K562 (cell line): Measurements from ENCODE around the gene TSPYL6. TPM values are rescaled to one million over a fixed set of nuclear protein-coding genes. Genes with fewer than 3 reads are reported as not detected.

Source experiments
- ATAC-seq: fragments of 200-7000 bp; cut with Tn5 transposase; 3 replicates; pipeline ENCODE4 v1.9.1; 2020; ENCODE audit warnings: moderate library complexity
- BruUV-seq: library from RNA; stranded (reverse); fragments of 400-500 nt; replicated peaks from 2 replicates; lab custom pipeline; 2021; lab: Mats Ljungman, UMichigan
- CTCF ChIA-PET: fragments of 300-600 bp; formaldehyde crosslinking; extraction: SDS; loops from one replicate; lab custom pipeline; 2021; ENCODE audit warnings: low intra/inter-chr PET ratio; lab: Yijun Ruan, JAX
- POLR2A ChIA-PET: fragments of 300-600, 350-650 bp; sonication (Branson Sonifier 250); formaldehyde crosslinking; extraction: SDS; loops from one replicate; lab custom pipeline; 2021; ENCODE audit warnings: antibody characterized with exemption, inconsistent platforms; lab: Yijun Ruan, JAX
- DNase-seq, 4 experiments: peaks; one replicate each; pipeline versions ENCODE4 v3.0.0 to v3.0.0-alpha.2; 2011 to 2018; ENCODE audit warnings: low spot score in 3 of 4, mixed read lengths in 3 of 4; ENCODE audit errors: extremely low read depth in 1 of 4
- FAIRE-seq: peaks from 2 replicates; lab custom pipeline; 2011; peaks lifted over from hg19 to GRCh38; lab: Jason Lieb, UNC
- H2AFZ ChIP-seq: 2 replicates; pipeline ENCODE4 v1.6.0; 2011; ENCODE audit warnings: low read depth, low read length, control low read depth, inconsistent platforms
- H3K27ac ChIP-seq: fragments of 200-600 bp; 3 replicates; pipeline ENCODE4 v1.8.0; 2011; ENCODE audit warnings: low read depth, mild to moderate bottlenecking, control low read depth, inconsistent platforms, low read length, moderate library complexity, mixed read lengths; ENCODE audit errors: extremely low read depth
- H3K27me3 ChIP-seq, 2 experiments: fragments of 300-600 bp in 1 of 2; 2 replicates in 1 of 2; 3 replicates in 1 of 2; pipeline versions ENCODE4 v1.6.0 to v1.8.0; 2011; ENCODE audit warnings: inconsistent platforms in 2 of 2, low read length in 2 of 2, mild to moderate bottlenecking in 1 of 2, mixed read lengths in 1 of 2, moderate library complexity in 1 of 2; ENCODE audit not compliant: control insufficient read depth in 2 of 2, insufficient read depth in 2 of 2
- H3K36me3 ChIP-seq: fragments of 300-600 bp; 3 replicates; pipeline ENCODE4 v1.8.0; 2011; ENCODE audit warnings: mild to moderate bottlenecking, low read length, inconsistent platforms; ENCODE audit not compliant: control insufficient read depth, insufficient read depth
- H3K4me1 ChIP-seq, 2 experiments: fragments of 200-600 bp in 1 of 2; replicated peaks in 1 of 2; 2 replicates in 1 of 2; 3 replicates in 1 of 2; pipeline versions ENCODE4 v1.5.1 to v1.8.0; 2011; ENCODE audit warnings: inconsistent platforms in 2 of 2, low read length in 2 of 2, mild to moderate bottlenecking in 1 of 2, mixed read lengths in 1 of 2, moderate library complexity in 1 of 2; ENCODE audit not compliant: control insufficient read depth in 2 of 2, insufficient read depth in 2 of 2
- H3K4me2 ChIP-seq: 2 replicates; pipeline ENCODE4 v1.6.1; 2011; ENCODE audit warnings: low read length, control low read depth, inconsistent platforms, mixed read lengths; ENCODE audit not compliant: insufficient read depth
- H3K4me3 ChIP-seq: fragments of 200-600 bp; sonication (generic), shearing (Covaris generic); 2 replicates; pipeline ENCODE4 v1.5.1; 2016; ENCODE audit warnings: control low read depth, inconsistent platforms
- H3K79me2 ChIP-seq: fragments of 200-600 bp; 3 replicates; pipeline ENCODE4 v1.8.0; 2011; ENCODE audit warnings: low read length, inconsistent platforms; ENCODE audit not compliant: control insufficient read depth, insufficient read depth
- H3K9ac ChIP-seq, 2 experiments: 2 replicates each; pipeline versions ENCODE4 v1.6.0 to v1.6.1; 2011; ENCODE audit warnings: low read depth in 2 of 2, low read length in 2 of 2, control low read depth in 1 of 2, inconsistent platforms in 1 of 2, mild to moderate bottlenecking in 1 of 2, mixed read lengths in 1 of 2; ENCODE audit not compliant: insufficient read depth in 1 of 2
- H3K9me1 ChIP-seq: one replicate; pipeline ENCODE4 v1.6.0; 2011; ENCODE audit warnings: inconsistent platforms, mild to moderate bottlenecking, low read length, moderate library complexity; ENCODE audit not compliant: control insufficient read depth, insufficient read depth
- H3K9me3 ChIP-seq: replicated peaks from 2 replicates; pipeline ENCODE4 v1.5.1; 2011; ENCODE audit warnings: low read depth, low read length, inconsistent platforms; ENCODE audit not compliant: control insufficient read depth, insufficient read depth
- H4K20me1 ChIP-seq: replicated peaks from 2 replicates; pipeline ENCODE4 v1.6.1; 2011; ENCODE audit warnings: low read length, inconsistent platforms, mixed read lengths; ENCODE audit not compliant: control insufficient read depth, insufficient read depth
- CBX8 ChIP-seq: fragments of 200-600 bp; sonication (generic); IDR thresholded peaks from 2 replicates; pipeline ENCODE4 v1.6.1; 2012; ENCODE audit warnings: borderline replicate concordance, mixed run types, low read depth, mild to moderate bottlenecking, moderate library complexity, mixed read lengths, low read length, control low read depth, inconsistent platforms; ENCODE audit not compliant: poor library complexity, severe bottlenecking; ENCODE audit errors: extremely low read depth
- DACH1 ChIP-seq: fragments of 450-650 bp; IDR thresholded peaks from 2 replicates; pipeline ENCODE4 v1.6.1; 2018; ENCODE audit not compliant: partially characterized antibody
- HEY1 ChIP-seq: fragments of 250-450 bp; sonication (Bioruptor Pico); IDR thresholded peaks from 2 replicates; pipeline ENCODE4 v1.5.0; 2020; ENCODE audit warnings: mild to moderate bottlenecking, moderate library complexity, borderline replicate concordance
- HMG20B ChIP-seq: fragments of 250-450 bp; sonication (Bioruptor Pico); IDR thresholded peaks from 2 replicates; pipeline ENCODE4 v1.5.0; 2021; ENCODE audit warnings: mild to moderate bottlenecking
- HNRNPK ChIP-seq: fragments of 200-400 bp; formaldehyde crosslinking; IDR thresholded peaks from one replicate; pipeline ENCODE4 v1.6.1; 2018; ENCODE audit warnings: mild to moderate bottlenecking, low read depth, low read length; ENCODE audit not compliant: poor library complexity, severe bottlenecking
- NFYB ChIP-seq: IDR thresholded peaks from 2 replicates; pipeline ENCODE4 v1.6.1; 2011; ENCODE audit warnings: mild to moderate bottlenecking, moderate library complexity; ENCODE audit not compliant: insufficient read length; ENCODE audit errors: extremely low read depth
- PCBP2 ChIP-seq: fragments of 200-400 bp; formaldehyde crosslinking; IDR thresholded peaks from 2 replicates; pipeline ENCODE4 v1.6.1; 2018; ENCODE audit warnings: low read length, low read depth, mild to moderate bottlenecking, moderate library complexity; ENCODE audit not compliant: poor library complexity, severe bottlenecking
- PHB2 ChIP-seq: fragments of 450-650 bp; IDR thresholded peaks from 2 replicates; pipeline ENCODE4 v1.6.1; 2017; ENCODE audit warnings: low read depth
- PHF21A ChIP-seq: fragments of 450-650 bp; IDR thresholded peaks from 2 replicates; pipeline ENCODE4 v1.6.1; 2017; ENCODE audit warnings: low read depth, borderline replicate concordance
- RBFOX2 ChIP-seq: fragments of 200-400 bp; formaldehyde crosslinking; IDR thresholded peaks from 2 replicates; pipeline ENCODE4 v1.6.1; 2017; ENCODE audit warnings: low read depth, mild to moderate bottlenecking, low read length, moderate library complexity
- RBM25 ChIP-seq: fragments of 200-400 bp; formaldehyde crosslinking; IDR thresholded peaks from 2 replicates; pipeline ENCODE4 v1.6.1; 2018; ENCODE audit warnings: low read length, low read depth, moderate library complexity; ENCODE audit not compliant: severe bottlenecking
- SIRT6 ChIP-seq: IDR thresholded peaks from one replicate; pipeline ENCODE4 v1.6.1; 2012; ENCODE audit warnings: low read depth, mild to moderate bottlenecking, control low read depth, inconsistent platforms, low read length, moderate library complexity
- SNIP1 ChIP-seq: fragments of 450-650 bp; IDR thresholded peaks from 2 replicates; pipeline ENCODE4 v1.7.1; 2017; ENCODE audit warnings: low read depth, mild to moderate bottlenecking
- ZNF583 ChIP-seq: fragments of 250-450 bp; sonication (Bioruptor Pico); IDR thresholded peaks from 2 replicates; pipeline ENCODE4 v1.4.0; 2020
- WGBS: fragments of 100-300 bp; shearing (Covaris generic); methylation state at CpG from one replicate; pipeline ENCODE4 v1.1.6; 2016; ENCODE audit warnings: low coverage, mixed read lengths; ENCODE audit not compliant: insufficient coverage; ENCODE audit errors: missing lambda C conversion rate; 5-methylcytosine and 5-hydroxymethylcytosine counted together
- in situ Hi-C: fragments of 300-500 bp; cut with MboI; formaldehyde crosslinking; loops from 4 replicates; pipeline ENCODE4 v1.15.0; 2018; ENCODE audit warnings: inconsistent platforms, mixed read lengths
- intact Hi-C: fragments of 100-400 bp; cut with micrococcal nuclease; formaldehyde crosslinking; loops from 2 replicates; pipeline ENCODE4 v1.14.2; 2022
- polyA plus RNA-seq, 8 experiments: library from polyadenylated mRNA; depleted of rRNA in 4 of 8; stranded (reverse) in 5 of 8; unstranded in 3 of 8; fragments of >200 nt; fragmentation: Nextera tagmentation in 2 of 8; fragmentation: Illumina TruSeq in 1 of 8; extraction: Ambion mirVana in 2 of 8; extraction: Trizol in 1 of 8; gene quantifications; 2 replicates each; pipeline versions ENCODE4 v1.2.1 to v1.2.3, GENCODE V29; 2011 to 2014; ENCODE audit warnings: inconsistent platforms in 1 of 8, missing spikeins in 1 of 8
- total RNA-seq, 7 experiments: library from RNA; depleted of rRNA in 6 of 7; stranded (reverse); fragments of >200 nt in 6 of 7; fragmentation: Illumina TruSeq in 2 of 7; extraction: Trizol in 2 of 7; gene quantifications; 2 replicates each; pipeline versions ENCODE4 v1.2.1 to v1.2.3, GENCODE V29; 2011 to 2021; ENCODE audit warnings: low replicate concordance in 1 of 7
- TF ChIP-seq, protein P1 (sequence below): sonication (generic); formaldehyde crosslinking; IDR thresholded peaks from 2 replicates; pipeline ENCODE4 v1.8.0; 2022; ENCODE audit warnings: mild to moderate bottlenecking, missing genetic modification reagents
- TF ChIP-seq, protein P2 (sequence below): IDR thresholded peaks from 2 replicates; pipeline ENCODE4 v1.6.1; 2012; ENCODE audit warnings: low read depth, low read length, improper control_type of control experiment, borderline replicate concordance

TSPYL6 gene
- total and polyA plus RNA-seq, 9 of the 15 experiments (the other 6 are each of a cell fraction or from before 2014, with no cell fraction given): 1.5 to 10.1 (median 7.6) TPM

DNA sequence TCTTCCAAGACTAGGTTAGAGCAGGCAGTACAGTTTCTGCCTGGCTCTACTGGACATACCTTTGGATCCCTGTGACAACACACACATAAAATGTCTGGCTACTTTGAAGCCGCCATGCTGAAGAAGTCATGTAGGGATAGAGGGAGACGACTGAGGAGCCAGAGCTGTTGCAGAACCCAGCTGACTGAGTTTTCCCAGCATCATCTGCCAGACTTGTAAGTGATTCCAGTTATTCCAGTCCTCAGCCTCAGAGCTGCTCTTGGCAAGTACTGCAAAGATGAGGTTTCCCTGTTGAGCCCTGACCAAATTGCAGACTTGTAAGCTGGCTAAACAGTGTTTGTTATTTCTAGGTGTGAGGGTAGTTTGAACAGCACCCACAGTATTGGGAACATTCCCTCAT lies 31.5 kb upstream of the TSPYL6 start:
- Histone ChIP-seq H2AFZ (no peak overlapping the region), H3K36me3 (no peaks in the 10 kb centered on the region), H3K4me2 (no peak overlapping the region), H3K79me2 (no peaks in the 10 kb centered on the region), H4K20me1 (no peaks in the 10 kb centered on the region), H3K4me3 (no peak overlapping the region), H3K27me3 (peaks cover 18 to 25% of the 10 kb centered on the region in 2 experiments), H3K9ac (no peak overlapping the region), H3K9me1 (no peaks in the 10 kb centered on the region), H3K27ac (no peak overlapping the region), H3K4me1 (peaks cover 0 to 3% of the 10 kb centered on the region in 2 experiments; a peak in 2 of 5 replicates), H3K9me3 (no peaks in the 10 kb centered on the region)
- intact Hi-C loops: no loop called here
- 3% methylated on average over 2 of the region's 2 CpGs for WGBS
- DNase-seq (no peak), FAIRE-seq (no peak), ATAC-seq (no peak)
- TF ChIP-seq RBM25: no peak
- TF ChIP-seq HMG20B (CRISPR knock-in tag): no peak
- no peak for TF ChIP-seq RBFOX2
- no peak for TF ChIP-seq PHB2
- no peak for TF ChIP-seq PCBP2
- TF ChIP-seq CBX8: no peak
- no peak for TF ChIP-seq SNIP1
- TF ChIP-seq HEY1 (CRISPR knock-in tag): no peak
- no peak for TF ChIP-seq SIRT6
- TF ChIP-seq, protein P1, sequence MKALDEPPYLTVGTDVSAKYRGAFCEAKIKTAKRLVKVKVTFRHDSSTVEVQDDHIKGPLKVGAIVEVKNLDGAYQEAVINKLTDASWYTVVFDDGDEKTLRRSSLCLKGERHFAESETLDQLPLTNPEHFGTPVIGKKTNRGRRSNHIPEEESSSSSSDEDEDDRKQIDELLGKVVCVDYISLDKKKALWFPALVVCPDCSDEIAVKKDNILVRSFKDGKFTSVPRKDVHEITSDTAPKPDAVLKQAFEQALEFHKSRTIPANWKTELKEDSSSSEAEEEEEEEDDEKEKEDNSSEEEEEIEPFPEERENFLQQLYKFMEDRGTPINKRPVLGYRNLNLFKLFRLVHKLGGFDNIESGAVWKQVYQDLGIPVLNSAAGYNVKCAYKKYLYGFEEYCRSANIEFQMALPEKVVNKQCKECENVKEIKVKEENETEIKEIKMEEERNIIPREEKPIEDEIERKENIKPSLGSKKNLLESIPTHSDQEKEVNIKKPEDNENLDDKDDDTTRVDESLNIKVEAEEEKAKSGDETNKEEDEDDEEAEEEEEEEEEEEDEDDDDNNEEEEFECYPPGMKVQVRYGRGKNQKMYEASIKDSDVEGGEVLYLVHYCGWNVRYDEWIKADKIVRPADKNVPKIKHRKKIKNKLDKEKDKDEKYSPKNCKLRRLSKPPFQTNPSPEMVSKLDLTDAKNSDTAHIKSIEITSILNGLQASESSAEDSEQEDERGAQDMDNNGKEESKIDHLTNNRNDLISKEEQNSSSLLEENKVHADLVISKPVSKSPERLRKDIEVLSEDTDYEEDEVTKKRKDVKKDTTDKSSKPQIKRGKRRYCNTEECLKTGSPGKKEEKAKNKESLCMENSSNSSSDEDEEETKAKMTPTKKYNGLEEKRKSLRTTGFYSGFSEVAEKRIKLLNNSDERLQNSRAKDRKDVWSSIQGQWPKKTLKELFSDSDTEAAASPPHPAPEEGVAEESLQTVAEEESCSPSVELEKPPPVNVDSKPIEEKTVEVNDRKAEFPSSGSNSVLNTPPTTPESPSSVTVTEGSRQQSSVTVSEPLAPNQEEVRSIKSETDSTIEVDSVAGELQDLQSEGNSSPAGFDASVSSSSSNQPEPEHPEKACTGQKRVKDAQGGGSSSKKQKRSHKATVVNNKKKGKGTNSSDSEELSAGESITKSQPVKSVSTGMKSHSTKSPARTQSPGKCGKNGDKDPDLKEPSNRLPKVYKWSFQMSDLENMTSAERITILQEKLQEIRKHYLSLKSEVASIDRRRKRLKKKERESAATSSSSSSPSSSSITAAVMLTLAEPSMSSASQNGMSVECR (CRISPR knock-in tag): no peak
- TF ChIP-seq HNRNPK: no peak
- no peak for TF ChIP-seq ZNF583 (CRISPR knock-in tag)
- no peak for TF ChIP-seq DACH1
- TF ChIP-seq, protein P2, sequence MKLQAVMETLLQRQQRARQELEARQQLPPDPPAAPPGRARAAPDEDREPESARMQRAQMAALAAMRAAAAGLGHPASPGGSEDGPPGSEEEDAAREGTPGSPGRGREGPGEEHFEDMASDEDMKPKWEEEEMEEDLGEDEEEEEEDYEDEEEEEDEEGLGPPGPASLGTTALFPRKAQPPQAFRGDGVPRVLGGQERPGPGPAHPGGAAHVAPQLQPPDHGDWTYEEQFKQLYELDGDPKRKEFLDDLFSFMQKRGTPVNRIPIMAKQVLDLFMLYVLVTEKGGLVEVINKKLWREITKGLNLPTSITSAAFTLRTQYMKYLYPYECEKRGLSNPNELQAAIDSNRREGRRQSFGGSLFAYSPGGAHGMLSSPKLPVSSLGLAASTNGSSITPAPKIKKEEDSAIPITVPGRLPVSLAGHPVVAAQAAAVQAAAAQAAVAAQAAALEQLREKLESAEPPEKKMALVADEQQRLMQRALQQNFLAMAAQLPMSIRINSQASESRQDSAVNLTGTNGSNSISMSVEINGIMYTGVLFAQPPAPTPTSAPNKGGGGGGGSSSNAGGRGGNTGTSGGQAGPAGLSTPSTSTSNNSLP: no peak
- no peak for TF ChIP-seq PHF21A
- no peak for TF ChIP-seq NFYB
- in situ Hi-C loops: no loop called here
- BruUV-seq: no TSS peak
- CTCF ChIA-PET: no interaction called here
- POLR2A ChIA-PET: interaction anchor here (0.7 to 1.0 kb wide), 2 partner anchors 12 to 13 kb away, joined by 3 read pairs; no protein-coding TSS in a partner anchor
